DLD1 (cell line): ENCODE measurements around the gene LLGL2.

Source experiments
- in situ Hi-C: cut with HindIII; loops from 2 replicates; pipeline ENCODE4 v1.10.0; 2017; ENCODE audit warnings: low sequenced_read_pairs

Gene LLGL2

DNA sequence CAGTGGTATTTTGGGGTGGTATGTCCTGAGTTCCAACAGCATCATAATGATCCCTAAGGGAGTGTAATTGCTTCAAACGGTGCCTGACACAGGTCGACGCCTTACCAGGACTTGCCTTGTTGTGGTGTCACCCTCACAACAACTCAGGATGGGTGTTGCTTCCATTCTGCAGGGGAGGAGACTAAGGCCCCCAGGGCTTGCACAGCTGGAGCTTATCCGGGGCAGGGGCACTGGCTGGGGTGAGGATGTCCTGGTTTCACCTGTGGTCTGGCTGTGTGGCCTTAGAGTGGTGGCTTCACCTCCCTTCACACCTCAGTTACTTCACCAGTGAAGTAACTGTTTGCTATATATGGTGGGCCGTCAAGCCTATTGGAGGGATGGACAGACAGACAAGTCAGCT is 23.3 kb downstream of the LLGL2 start:
- in situ Hi-C loops: no loop called here

DNA sequence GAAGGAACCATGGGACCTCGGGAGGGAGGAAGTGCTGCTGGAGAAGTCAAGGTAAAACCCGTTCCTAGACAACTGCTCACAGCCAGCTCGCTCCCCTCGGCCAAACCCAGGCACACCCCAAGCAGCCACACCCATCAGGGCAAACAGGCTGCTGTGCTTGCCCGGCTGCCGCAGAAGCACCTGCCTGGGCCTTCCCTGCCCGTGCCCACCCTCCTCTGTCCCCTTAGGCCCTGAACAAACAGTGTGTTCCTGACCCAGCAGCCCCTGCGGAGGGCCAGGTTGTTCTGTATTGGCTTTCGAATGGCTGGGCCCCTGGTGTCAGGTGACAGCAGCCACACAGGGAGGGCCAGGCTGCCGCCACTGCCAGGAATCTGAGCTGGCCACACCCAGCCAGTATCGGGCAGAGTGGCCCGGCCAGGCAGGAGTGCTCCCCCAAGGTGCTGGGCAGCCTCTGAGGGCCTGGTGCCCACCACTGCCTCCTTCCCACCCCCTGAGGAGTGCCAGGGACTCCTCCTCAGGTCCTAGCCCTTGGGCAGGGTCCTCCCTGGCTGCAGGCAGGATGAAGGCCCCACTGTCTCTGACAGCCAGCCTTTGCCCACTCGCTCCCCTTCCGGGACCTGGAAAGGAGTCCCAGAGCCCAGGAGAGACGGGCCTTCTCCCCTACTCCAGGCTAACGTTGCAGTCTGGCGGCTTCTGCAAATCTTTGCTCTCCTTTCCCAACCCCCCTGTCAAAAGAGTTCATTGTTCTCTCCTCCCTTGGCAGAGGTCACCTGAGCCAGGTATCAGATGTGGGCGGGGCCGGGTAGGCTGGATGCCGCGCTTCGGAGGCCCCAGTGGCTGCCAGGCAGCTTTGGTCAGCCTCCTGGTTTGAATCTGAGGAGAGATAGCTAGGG is 24.0 kb downstream of the LLGL2 start:
- in situ Hi-C loops: no loop called here

DNA sequence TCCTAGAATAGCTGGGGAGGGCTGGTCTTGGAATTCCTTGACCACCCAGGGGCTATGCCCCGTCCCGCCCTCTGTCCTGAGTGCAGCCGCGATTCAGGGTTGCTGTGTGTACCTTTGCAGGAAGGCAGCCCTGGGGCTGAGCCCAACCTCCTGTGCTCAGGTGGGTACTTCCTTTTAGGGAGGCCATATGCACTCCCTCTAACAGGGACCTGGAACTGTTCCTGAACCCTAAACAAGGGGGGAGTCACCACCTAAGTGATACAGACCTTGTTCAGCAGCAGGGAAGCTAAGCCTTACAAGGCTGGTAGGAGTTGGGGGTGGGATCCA is 24.6 kb downstream of the LLGL2 start:
- in situ Hi-C loops: no loop called here

DNA sequence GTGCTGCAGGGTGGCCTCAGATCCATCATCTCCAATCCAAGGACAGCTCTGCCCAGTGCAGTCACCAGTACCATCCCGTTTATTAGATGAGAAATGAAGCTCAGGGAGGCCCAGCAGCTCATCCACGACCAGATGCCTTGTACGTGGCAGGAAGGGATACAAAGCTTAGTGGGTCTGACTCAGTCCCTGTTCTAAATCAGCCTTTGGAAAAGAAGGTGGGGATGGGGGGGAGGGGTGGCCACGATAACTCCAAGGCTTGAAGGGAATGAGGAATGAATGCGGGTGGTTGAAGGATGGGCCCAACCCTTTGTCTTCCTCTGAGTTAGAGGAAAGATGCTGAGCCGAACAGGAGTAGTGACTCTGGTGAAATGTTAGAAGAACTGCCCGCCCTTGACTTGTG is 25.8 kb downstream of the LLGL2 start:
- in situ Hi-C loops: no loop called here

DNA sequence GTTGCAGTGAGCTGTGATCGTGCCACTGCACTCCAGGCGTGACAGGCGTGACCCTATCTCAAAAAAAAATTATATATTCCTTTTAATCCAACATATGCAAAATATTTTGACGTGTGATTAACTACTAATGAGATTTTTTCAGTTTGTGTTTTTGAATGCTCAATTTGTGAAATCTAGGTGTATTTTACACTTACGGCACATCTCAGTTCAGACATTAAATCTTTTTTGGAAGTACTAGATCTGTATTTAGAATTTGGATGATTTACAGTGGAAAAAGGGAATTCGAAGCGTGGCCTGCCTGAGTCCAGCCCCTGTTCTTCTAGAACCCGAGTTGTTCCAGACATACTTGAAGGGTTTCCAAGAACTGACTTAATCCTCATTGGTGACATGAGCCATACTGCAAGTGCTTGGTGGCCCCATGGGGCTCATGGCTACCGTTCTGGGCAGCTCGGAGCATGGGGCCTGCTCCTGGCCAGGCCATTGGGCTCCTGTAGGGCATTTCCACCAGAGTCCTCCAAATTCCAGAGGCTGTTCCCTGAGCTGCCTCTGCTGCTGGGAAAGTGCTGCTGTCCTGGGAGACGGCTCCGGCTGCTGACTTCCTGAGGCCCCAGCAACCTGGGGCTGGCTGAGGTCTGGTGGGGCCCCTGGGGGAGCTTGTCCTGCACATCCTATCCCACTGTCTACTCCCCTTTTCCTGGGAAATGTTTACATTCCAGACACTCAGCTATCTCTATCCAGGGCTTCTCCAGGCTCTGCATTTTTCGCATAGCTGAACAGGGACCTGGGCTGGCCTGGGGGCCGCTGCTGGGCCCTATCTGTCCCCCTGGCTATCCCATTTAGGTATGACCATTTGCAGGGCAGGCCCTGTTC is 27.2 kb downstream of the LLGL2 start:
- in situ Hi-C loops: no loop called here

DNA sequence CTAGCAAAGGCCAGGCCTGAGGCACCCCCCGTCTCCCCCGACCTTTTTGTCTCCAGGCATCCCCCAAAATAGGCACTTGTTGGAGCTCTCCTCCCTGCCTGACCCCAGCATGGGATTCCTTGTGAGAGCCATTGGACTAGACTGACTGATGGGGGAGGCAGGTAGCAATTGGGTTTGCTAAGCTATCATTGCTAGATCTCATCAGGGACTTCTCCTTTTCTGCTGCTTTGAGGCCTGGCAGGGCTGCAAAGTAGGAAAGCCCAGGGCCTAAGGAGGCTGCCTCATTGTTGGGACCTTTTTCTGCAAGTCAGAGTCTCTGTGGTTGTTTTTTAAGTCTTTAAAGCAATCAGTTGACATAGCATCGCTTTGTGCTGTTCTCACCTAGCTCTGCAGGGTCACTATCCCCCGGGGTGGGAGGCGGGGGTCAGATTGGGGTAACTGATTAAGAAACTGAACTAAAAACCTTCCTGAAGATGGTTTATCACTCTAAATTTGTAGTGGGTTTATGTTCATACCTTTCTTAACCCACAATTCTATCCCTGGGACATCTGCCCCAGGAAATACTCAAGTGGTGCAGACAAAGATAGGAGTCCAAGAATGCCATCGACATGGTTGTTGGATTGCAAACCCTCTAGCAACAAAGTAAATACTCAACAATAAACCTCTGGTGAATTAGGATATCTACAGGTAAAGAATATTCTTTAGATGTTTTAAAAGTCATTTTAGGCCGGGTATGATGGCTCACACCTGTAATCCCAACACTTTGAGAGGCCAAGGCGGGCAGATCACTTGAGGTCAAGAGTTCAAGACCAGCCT is 28.0 kb downstream of the LLGL2 start:
- in situ Hi-C loops: no loop called here

DNA sequence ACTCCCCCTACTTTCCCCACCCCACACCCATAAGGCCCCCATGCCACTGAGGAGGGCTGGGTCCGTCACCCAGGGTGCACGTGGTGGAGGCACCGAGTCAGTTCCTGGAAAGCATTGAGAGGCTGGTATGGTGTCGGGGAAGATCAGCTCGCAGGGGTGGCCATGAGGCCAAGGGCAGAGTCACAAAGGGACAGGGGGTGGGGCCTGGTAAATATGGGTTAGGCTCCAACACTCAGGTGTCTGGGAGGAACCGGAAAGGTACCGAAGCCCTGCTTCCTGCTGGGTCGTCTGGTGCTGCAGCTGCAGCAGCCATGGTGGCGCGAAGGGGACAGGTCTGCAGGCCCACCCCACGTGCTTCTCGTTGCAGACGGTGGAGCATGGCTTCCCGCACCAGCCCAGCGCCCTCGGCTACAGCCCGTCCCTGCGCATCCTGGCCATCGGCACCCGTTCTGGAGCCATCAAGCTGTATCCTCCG is 30.2 kb downstream of the LLGL2 start:
- in situ Hi-C loops: no loop called here

DNA sequence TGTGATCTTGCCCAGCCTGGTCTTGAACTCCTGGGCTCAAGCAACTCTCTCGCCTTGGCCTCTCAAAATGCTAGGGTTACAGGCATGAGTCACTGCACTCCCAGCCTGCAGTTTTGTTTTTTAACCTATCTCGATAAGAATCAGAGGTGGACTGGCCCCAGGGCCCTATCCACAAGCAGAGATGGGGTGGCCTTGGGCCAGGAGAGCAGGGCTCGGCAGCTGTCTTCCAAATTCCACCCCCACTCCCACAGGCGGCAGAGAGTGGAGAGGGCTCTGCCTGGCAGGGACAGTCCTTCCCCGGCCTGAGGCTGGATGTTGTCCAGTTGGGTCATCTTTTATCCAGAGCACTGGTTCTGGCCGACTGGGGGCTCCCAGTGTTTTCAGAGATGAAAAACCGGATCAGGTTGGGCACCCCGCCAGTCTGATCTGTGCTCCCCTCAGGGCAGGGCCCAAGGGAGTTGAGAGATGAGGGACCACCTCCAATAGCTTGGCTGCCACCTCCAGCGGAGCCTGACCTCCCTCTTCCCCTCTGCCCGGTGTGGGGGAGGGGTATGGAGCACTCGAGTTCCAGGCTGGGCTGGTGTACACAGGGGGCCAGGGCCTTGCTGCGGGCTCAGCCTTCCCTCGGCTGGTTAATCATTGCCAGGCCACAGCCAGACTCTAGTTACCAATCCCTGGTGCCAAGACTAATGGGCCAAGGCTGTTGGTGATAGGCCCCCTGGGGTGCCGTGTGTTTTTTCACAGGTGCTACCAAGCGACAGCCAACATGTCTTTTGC is 31.8 kb downstream of the LLGL2 start:
- in situ Hi-C loops: no loop called here

DNA sequence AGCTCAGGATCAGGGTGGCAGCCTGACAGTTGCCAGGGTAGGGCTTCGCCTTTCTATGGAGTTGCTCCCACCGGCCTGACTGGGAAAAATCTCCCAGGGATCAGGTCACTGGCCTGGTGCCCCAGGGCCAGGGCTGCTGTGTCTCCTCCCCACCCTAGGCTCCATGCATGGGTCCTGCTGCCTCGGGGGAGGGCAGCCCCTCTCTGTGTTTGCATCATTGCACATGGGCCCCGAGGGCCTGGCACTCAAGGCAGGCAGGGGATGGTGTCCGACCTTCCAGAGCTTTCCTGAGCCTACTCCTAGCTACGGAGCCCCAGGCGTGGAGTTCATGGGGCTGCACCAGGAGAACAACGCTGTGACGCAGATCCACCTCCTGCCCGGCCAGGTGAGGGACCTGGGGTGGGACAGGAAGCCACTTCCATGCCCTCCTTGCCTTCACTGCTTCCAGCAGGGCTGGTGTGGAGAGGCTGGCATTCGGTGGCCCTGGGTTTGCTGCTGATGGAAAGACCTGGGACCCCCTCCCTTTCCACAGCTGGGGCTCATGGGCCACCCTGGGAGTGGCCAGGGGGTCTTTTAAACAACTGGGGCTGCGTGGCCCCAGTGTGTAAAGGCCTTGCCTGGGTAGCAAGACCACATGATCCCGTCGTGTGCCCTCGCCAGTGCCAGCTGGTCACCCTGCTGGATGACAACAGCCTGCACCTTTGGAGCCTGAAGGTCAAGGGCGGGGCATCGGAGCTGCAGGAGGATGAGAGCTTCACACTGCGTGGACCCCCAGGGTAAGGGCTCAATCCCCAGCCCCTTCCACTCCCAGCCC is 32.6 kb downstream of the LLGL2 start:
- in situ Hi-C loops: no loop called here

DNA sequence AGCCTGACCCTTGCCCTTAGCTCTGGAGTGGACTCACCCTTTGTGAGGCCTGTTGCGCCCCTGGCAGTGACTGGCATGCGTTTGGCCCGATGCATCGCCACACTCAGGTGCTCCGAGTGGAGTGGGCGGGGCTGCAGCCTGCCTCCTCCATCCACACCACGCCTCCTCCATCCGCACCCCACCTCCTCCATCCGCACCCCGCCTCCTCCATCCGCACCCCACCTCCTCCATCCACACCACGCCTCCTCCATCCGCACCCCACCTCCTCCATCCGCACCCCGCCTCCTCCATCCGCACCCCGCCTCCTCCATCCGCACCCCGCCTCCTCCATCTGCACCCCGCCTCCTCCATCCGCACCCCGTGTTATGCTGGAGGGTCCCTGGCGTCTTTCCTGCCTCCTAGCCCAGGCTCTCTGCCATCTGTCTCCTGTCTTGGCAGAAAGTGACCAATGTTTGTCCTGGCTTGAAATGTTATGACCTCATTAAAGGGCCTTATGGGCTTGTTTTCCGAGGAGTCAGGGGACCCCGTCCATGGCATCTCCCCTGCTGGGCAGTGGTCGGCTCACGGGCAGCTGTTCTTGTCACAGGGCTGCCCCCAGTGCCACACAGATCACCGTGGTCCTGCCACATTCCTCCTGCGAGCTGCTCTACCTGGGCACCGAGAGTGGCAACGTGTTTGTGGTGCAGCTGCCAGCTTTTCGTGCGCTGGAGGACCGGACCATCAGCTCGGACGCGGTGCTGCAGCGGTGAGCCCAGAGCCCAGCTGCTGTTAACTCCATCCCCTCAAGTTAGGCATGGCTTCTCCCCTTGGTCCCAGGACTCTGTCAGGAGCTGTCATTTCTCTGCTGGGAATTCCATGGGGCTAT is 33.4 kb downstream of the LLGL2 start:
- in situ Hi-C loops: no loop called here

DNA sequence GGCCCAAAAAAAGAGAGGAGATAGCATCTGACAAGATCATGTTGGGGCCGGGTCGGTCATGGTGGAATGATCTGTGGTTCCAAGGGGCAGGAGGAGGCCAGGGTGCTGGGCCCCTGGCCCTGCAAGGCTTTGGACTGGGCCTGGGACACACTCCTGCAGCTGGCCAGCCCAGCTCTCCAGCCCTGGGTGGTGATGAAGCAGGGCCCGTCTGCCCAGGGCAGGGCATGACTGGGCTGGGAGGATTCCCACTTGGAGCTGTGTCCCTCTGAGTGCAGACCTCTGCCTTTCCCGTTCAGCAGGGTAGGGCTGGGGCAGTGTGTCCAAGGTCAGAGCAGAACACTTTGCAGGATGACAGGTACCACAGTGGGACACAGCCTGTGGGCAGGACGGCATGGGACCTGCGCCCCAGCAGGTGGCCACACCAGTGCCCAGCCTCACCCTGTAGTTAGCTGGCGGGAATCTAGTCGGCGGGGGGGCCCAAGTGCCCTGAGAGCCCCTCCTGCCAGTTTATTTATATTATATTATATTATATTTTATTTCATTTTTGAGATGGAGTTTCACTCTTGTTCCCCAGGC is 34.5 kb downstream of the LLGL2 start:
- in situ Hi-C loops: no loop called here

DNA sequence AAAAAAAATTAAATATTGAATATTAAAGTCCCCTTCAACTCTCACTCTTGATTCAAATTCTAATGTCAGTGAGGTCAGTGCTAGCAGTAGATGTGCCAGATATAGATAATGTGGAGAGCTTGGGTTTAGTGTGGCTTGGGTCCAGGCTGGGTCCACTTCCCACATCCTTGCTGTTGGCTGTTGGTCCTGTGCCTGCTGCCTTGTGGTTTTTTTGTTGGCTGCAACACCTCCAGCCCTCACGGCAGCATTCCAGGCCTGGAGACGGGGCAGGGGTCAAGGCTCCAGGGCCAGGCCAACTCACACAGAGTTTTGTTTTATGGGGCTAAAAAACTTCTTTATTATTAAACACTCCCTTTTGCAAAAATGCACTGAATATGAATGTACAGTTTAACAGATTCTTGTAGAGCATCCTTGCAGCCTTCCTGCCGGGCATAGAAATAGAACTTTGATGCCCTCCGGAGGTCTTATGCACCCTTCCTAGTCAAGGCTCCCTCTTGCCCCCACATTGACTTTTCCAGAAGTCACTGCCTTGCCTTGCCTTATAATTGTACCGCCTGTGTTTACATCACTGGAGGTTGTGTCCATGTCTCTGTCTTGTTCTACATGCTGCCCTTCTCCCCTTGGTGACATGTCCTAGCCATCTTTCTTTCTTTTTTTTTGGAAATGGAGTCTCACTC is 36.6 kb downstream of the LLGL2 start:
- in situ Hi-C loops: no loop called here

DNA sequence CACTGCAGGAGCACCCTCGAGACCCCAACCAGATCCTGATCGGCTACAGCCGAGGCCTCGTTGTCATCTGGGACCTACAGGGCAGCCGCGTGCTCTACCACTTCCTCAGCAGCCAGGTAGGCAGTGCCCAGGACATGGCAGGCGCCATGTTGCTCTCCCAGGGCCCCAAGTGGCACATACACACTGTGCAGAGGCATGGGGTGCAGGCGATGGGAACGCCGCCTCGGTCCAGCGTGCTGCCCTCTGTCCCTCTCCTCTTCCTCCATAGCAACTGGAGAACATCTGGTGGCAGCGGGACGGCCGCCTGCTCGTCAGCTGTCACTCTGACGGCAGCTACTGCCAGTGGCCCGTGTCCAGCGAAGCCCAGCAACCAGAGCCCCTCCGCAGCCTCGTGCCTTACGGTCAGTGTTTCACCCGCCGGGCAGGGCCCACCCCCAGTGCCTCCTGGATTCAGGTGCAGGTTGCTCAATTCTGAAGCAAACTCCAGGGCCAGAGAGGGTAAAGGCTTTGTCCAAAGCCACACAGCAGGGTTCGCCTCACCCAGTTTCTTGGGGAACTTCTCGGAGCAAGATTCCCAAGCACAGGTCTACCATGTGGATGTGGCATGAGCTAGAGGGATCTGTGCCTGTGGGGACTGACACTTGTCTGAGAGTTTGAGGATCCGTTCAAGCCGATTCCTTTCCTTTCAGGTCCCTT is 37.7 kb downstream of the LLGL2 start:
- in situ Hi-C loops: no loop called here

DNA sequence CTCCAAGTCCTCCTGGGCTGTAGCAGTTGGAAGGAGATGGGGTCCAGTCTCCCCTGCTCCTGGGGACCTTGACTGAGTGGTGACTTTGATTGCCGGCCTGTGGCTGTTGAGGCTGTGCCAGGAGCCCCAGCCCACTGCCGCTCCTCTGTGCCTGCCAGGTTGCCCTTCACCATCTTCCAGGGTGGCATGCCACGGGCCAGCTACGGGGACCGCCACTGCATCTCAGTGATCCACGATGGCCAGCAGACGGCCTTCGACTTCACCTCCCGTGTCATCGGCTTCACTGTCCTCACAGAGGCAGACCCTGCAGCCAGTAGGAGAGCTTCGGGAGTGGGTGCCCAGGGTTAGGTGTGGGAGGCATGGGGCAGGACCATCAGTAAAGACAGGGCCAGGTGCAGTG is 38.7 kb downstream of the LLGL2 start:
- in situ Hi-C loops: no loop called here

DNA sequence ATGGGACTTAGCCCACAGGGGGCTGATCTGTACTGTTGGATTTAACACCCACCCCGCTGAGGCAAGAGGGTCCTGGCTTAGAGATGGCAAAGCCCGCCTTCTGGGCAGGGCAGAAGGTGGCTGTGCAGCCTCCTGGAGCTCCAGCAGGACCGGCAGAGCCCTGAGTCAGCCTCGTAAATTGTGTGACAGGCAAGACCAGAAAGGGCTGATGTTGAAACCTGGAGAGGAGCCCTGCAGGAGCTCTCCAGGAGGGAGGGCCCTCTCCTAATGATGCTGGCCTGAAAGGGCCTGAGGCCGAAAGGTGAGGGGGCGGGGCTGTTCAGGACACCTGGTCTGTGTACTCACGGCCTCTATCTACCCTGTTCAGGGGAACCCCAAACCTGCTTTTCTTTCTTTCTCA is 39.6 kb downstream of the LLGL2 start:
- in situ Hi-C loops: no loop called here

DNA sequence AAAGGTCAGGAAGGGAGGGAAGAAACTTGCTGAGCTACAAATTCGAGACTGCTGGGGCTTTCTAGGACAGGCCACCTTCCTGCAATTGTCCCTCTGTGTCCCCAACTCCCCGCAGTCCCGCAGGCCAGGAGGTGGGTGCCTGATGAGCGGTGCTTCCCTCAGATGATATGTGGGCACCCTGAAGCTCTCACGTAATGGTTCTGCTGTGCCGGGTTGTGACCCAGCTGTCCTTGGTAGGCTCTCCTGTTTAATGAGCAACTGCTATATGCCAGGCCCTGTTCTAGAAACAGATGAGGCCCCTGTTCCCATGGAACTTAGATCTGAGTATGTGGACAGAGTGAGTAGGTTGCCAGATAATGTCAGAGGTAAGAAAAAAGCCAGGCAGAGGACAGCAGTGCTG is 40.1 kb downstream of the LLGL2 start:
- in situ Hi-C loops: no loop called here

DNA sequence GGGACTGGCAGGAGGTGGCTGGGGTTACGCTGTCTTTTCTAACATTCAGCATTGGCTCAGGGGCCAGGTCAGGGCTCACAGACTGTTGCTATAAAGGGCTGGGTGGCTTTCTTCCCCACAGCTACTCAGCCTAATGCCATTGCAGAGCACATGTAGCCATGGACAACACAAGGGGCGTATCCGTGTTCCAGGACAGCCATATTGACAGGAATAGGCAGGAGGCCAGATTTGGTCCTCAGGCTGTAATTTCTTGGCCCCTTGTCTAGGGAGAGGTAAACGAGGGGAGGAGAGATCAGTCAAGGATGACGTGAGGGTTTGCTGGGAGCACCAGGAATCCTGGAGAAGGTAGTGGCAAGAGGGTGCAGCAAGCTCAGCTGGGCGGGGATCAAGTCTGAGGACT is 40.9 kb downstream of the LLGL2 start:
- in situ Hi-C loops: no loop called here
